ENCODE measurements around the gene KCNQ5.

The KCNQ5 gene

GRCh38 chr6:73028893-73029450 lies 407.1 kb downstream of the KCNQ5 start:
- DNase-seq, result no peak

GRCh38 chr6:73030257-73030656 lies 408.4 kb downstream of the KCNQ5 start:
- DNase-seq, result no peak

- no peak for DNase-seq
Measured at GRCh38 chr6:73030791-73031782, 409.2 kb downstream of the KCNQ5 start.

GRCh38 chr6:73032586-73032985 lies 410.7 kb downstream of the KCNQ5 start:
- DNase-seq, result no peak

GRCh38 chr6:73036689-73037088 lies 414.8 kb downstream of the KCNQ5 start:
- no peak for DNase-seq

DNA sequence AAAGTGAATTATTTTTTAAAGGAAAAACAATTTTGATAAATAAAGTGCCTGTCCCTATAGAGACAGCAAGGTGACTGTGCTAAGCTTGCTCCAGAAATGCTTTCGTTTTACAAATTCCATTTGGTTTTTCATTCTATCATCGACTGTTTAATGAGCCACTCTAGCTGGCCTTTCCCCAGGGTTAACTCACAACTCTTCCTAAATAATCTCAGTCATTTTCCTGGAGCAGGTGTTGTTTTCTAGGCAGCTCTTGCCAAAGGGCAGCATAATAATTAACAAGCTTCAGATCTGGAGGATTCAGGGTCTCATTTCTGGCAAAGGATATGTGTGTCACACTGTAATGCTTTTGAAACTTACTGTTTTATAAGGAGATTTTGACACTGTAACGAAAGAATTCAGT lies 419.2 kb downstream of the KCNQ5 start:
- peak; percentile 67 for DNase-seq

DNA sequence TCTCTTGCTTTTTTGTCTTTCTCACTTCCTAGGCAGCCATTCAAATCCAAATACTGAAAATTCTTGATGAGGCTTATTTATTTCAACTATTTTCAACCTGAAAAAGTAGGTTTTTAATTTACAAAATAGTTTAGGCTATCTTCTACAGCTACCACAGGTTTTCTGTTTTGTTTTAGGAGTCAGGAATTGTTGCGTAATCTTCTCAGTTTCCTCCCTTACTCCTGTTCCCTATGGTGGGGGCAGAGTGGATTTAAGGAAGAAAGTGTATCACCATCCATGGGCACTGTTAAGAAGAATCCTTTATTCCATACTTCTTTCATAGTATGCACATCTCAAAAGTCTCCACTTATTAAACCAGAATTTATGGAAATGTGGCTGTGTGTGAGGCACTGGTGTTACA lies 421.0 kb downstream of the KCNQ5 start:
- DNase-seq, result no peak

DNA sequence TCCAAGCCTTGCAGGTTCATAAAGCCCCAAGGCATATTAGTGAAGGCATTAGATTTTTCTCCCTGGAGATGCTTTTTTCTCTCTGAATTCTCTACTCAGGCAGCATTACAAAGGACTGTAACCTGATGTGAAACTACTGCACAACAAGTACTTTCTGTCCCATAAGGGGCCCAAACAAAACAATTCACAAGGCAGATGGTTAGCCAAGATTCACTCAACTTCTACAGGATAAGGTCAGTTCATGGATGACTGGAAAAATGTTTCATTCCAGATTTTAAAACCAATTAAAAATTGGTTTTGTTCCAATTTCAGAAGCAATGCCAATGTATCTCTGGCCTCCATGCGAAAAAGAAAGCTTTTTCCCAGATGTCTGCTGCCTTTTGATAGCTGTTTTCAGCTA lies 421.6 kb downstream of the KCNQ5 start:
- peak; percentile 40 for DNase-seq

DNA sequence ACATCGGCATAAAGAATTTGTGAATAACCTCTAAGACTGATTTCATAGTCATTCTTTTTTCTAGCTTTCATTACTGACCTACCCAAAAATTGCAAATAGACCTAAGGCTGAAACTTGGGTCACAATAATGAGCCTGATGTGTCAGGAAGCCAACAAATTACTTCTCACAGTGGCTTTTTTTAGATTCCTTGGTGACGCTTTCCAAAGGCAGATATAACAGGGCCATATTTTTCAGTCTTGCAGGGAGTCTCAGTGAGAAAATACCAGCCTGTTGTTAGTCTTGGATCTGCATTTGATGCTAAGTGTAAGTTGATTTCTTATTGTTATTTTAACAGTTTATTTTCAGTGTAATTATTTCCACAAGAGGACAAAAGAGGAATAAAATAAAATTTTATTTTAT lies 423.7 kb downstream of the KCNQ5 start:
- no peak for DNase-seq

DNA sequence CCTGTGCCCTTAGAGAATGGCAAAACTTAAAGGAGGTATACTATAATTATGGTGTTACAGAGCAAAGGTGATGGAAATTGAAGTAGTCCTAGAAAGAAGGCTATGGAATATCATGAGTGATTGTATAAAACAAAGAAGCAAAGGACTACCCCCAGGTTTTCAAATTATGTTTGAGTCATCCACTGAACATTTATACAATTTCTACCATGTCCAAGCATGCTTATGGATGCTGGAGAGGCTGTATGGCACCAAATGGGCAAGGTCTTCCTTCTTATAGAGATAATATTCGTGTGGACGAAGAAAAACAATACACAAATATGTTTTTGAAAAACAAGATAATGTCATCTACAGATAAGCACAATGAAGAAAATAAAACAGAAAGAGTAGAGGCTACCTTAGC lies 425.9 kb downstream of the KCNQ5 start:
- no peak for DNase-seq

DNA sequence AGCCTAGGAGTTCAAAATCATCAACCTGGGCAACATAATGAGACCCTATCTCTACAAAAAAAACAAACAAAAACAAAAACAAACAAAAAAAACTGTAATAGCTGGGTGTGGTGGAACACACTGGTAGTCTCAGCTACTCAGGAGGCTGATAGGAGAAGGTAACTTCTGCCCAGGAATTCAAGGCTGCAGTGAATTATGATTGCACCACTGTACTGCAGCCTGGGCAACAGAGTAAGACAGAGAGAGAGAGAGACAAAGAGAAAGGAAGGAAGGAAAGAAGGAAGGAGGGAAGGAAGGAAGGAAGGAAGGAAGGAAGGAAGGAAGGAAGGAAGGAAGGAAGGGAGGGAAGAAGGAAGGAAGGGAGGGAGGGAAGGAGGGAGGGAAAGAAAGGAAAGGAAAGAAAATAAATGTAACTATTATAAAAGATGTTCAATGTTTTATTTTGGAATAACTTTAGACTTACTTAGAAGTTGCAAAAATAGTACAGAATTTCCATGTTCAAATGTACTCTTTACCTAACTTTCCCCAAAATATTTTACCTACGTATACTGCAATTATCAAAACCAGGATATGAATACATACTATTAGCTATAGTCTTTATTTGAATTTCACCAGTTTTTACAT lies 428.2 kb downstream of the KCNQ5 start:
- no peak for DNase-seq

DNA sequence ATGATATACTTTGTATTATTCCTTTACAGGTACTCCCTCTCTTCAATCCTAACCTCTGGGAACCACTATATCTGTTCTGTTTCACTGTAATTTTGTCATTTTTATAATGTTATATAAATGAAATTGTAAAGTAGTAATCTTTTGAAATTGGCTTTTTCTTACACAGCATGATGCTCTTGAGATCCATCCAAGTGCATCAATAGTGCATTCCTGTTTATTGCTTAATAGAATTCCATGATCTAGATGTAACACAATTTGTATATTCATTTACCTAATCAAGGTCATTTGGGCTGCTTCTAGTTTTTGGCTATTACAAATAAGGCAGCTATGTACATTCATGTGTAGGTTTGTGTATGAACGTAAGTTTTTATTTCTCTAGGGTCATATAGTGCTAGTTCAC lies 428.8 kb downstream of the KCNQ5 start:
- no peak for DNase-seq

- no peak for DNase-seq
Measured at GRCh38 chr6:73051147-73051546, 429.3 kb downstream of the KCNQ5 start.

DNA sequence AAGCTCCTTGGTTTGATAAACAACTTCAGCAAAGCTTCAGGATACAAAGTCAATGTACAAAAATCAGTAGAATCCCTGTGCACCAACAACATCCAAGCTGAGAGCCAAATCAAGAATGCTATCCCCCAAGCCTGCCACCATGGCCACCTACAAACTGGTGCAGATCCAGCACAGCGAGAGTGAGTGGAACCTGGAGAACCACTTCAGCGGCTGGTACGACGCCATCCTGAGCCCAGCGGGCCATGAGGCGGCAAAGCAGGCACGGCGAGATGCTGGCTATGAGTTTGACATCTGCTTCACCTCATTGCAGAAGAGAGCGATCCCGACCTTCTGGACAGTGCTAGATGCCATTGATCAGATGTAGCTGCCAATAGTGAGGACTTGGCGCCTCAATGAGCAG lies 433.1 kb downstream of the KCNQ5 start:
- DNase-seq, result no peak

DNA sequence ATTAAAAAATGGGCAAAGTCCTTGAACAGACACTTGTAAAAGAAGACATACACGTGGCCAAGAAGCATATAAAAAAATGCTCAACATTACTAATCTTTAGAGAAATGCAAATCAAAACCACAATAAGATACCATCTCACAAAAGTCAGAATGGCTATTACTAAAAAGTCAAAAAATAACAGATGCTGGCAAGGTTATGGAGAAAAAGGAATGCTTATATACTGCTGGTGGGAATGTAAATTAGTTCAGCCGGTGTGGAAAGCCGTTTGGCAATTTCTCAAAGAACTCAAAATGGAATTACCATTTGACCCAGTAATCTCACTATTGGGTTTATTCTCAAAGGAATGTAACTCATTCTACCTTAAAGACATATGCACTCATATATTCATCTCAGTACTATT lies 436.9 kb downstream of the KCNQ5 start:
- no peak for DNase-seq

- DNase-seq, result no peak
Measured at GRCh38 chr6:73062130-73062529, 440.3 kb downstream of the KCNQ5 start.

DNA sequence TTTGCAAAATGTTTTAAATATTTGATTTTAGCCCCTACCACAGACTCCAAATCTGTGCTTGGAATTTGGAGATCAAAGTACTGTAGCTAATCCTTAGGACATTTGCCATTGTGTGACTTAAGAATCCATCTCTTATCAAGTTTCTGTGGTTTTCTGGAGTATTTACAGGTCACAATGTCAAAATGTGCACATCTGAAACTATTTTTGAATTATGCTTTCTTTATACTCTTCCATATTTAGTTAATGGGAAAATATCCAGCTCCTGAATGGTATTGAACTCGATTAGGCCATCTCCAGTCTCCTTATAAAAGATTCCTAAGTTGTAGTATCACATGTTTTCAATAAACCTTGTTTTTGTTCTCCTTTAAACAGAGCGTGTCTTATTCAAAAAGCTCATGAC lies 441.0 kb downstream of the KCNQ5 start:
- no peak for DNase-seq

GRCh38 chr6:73064266-73064665 lies 442.4 kb downstream of the KCNQ5 start:
- DNase-seq, result no peak

DNA sequence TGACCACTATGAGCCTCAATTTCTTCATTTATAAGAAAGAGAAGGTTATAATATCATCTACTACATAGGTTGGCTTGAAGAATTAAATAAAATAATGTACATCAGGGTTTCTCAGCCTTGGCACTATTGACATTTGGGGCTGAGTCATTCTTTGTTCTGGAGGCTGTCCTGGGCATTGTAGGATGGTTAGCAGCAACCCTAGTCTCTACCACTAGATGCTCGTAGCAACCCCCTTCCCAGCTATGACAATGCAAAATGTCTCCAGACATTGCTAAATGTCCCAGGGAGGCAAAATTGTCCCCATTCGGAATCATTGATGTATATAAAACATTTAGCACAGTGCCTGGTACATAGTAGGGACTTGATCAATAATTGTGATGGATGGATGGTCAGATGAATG lies 451.4 kb downstream of the KCNQ5 start:
- no peak for DNase-seq

DNA sequence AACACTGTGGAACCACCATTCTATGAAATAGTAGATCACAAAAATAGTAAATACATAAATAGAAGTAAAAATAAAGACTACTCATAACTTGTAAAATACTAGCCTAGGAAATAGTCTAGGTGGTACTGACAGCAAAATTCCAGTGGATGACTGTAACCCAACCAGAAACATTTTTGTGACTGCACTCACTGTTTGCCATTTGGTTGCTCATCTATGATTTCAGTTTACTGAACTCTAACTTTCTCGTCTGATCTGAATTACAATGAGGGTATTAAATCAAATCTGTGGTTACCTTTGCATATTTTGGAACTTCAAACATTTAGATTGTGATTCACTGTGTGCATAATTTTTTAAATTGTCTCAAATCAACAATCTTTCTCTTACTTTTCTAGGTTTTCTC lies 452.3 kb downstream of the KCNQ5 start:
- no peak for DNase-seq

- DNase-seq, result no peak
Measured at GRCh38 chr6:73076211-73076954, 454.5 kb downstream of the KCNQ5 start.

DNA sequence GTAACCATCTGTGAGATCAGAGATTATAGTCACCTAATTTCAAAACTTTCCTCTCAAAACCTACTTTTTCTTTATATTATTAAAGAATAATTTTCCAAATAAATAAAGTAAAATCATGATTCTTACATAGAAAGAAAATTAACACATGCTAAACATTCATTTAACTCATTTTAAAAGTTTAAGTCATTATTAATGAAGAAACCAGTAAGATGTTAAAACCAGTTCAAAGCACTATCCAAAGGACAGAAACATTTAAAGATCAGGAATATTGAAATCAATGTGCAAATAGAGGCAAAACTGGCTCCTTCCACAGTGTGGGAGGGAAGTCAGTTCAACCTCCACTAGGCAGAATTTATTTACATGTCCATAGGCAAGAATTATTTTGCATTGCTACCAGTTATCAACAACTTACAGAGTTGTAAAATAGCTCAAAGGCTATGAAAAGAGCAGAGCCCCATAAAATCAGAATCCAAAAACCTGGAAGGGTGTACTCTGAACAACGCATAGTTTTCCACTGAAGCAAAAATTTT lies 456.5 kb downstream of the KCNQ5 start:
- no peak for DNase-seq

Measured in NCI-H1694 (cell line).